Measurements from ENCODE around the gene XYLT1. TPM values are rescaled to one million over a fixed set of nuclear protein-coding genes. Genes with fewer than 3 reads are reported as not detected.

Gene XYLT1
- polyA plus RNA-seq, 1 of the 3 experiments (the other 2 are of a cell fraction) = 17.6 TPM

GRCh38 chr16:17407321-17407720 is 63.4 kb downstream of the XYLT1 start:
- TF ChIP-seq ZBTB33 (IDR thresholded peaks at IDR 0.05; ENCODE audit: borderline replicate concordance, low read depth) (no peak), RAD21 (IDR thresholded peaks at IDR 0.05; ENCODE audit: low read length) (no peak), FOXJ3 (CRISPR knock-in tag; IDR thresholded peaks at IDR 0.05) (no peak), RFX5 (IDR thresholded peaks at IDR 0.05; ENCODE audit: low read length) (no peak), USF2 (IDR thresholded peaks at IDR 0.05; ENCODE audit: borderline replicate concordance, low read depth, low read length) (no peak), NRF1 (IDR thresholded peaks at IDR 0.05; ENCODE audit: low read depth, low read length) (no peak)
- TF ChIP-seq, protein P1, sequence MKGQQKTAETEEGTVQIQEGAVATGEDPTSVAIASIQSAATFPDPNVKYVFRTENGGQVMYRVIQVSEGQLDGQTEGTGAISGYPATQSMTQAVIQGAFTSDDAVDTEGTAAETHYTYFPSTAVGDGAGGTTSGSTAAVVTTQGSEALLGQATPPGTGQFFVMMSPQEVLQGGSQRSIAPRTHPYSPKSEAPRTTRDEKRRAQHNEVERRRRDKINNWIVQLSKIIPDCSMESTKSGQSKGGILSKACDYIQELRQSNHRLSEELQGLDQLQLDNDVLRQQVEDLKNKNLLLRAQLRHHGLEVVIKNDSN (IDR thresholded peaks at IDR 0.05; ENCODE audit: borderline replicate concordance, low read depth) = no peak
- no peak overlapping the region for H2AFZ ChIP-seq (ENCODE audit: low read depth)
- 86% methylated on average over 3 of the region's 3 CpGs for WGBS (ENCODE audit: low lambda C conversion rate)
- CTCF ChIA-PET = interaction anchor here (1.1 kb wide), 1 partner anchor 18 kb away, joined by 6 read pairs; no protein-coding TSS in a partner anchor
- no peaks in the 10 kb centered on the region for H3K27me3 ChIP-seq (ENCODE audit: insufficient read depth)
- H4K20me1 ChIP-seq (ENCODE audit: insufficient read depth) = peaks cover 99% of the 10 kb centered on the region
- no peak overlapping the region for H3K9ac ChIP-seq
- no peak overlapping the region for H3K4me2 ChIP-seq
- H3K4me3 ChIP-seq (ENCODE audit: low read depth in 2 of 2, low read length in 1 of 2) = no peak overlapping the region
- H3K9me3 ChIP-seq = no peaks in the 10 kb centered on the region
- H3K79me2 ChIP-seq (ENCODE audit: insufficient read depth) = peaks cover 99% of the 10 kb centered on the region
- POLR2A ChIA-PET = no interaction called here
- H3K36me3 ChIP-seq (replicated peaks in 1 of 2; ENCODE audit: control insufficient read depth in 1 of 2, insufficient read depth in 2 of 2, low read length in 1 of 2) = peaks cover 0 to 3% of the 10 kb centered on the region in 2 experiments
- peak overlapping the region in 1 of 2 experiments; percentile 73; a peak in 1 of 4 replicates for H3K27ac ChIP-seq (ENCODE audit: low read depth in 2 of 2, low read length in 1 of 2)
- peaks cover 45% of the 10 kb centered on the region for H3F3A ChIP-seq (replicated peaks; ENCODE audit: insufficient read depth)
- peaks cover 4 to 21% of the 10 kb centered on the region in 2 experiments; a peak in 2 of 4 replicates for H3K4me1 ChIP-seq (ENCODE audit: control insufficient read depth in 1 of 2, insufficient read depth in 2 of 2, low read depth in 1 of 2, low read length in 1 of 2)
- no peak for DNase-seq
- no peaks in the 10 kb centered on the region for H3K9me2 ChIP-seq

GRCh38 chr16:17404941-17405689 is 65.6 kb downstream of the XYLT1 start:
- CTCF ChIA-PET = no interaction called here
- no peak for TF ChIP-seq JUND (IDR thresholded peaks at IDR 0.05)
- no peak for TF ChIP-seq ELF1 (IDR thresholded peaks at IDR 0.05)
- peak; percentile 28 for TF ChIP-seq TCF12 (IDR thresholded peaks at IDR 0.05)
- no peak for TF ChIP-seq TAF1 (IDR thresholded peaks at IDR 0.05; ENCODE audit: borderline replicate concordance, low read depth, low read length)
- no peak for TF ChIP-seq RXRA (IDR thresholded peaks at IDR 0.05; ENCODE audit: borderline replicate concordance, low read depth)
- TF ChIP-seq POLR2AphosphoS5 (IDR thresholded peaks at IDR 0.05; ENCODE audit: low read depth, low read length) = no peak
- TF ChIP-seq PBX3 (IDR thresholded peaks at IDR 0.05) = peak; percentile 14; the same call in 1 of the 2 replicates
- H3F3A ChIP-seq (replicated peaks; ENCODE audit: insufficient read depth) = peaks cover 48% of the 10 kb centered on the region
- WGBS (ENCODE audit: low lambda C conversion rate) = 70% methylated on average over 24 of the region's 24 CpGs
- no peak overlapping the region for H3K4me3 ChIP-seq (ENCODE audit: low read depth in 2 of 2, low read length in 1 of 2)
- no peak overlapping the region for H3K9ac ChIP-seq
- H3K27ac ChIP-seq (ENCODE audit: low read depth in 2 of 2, low read length in 1 of 2) = peak overlapping the region; percentile 23 to 73; a peak in 3 of 4 replicates
- H3K9me2 ChIP-seq = no peaks in the 10 kb centered on the region
- H3K4me1 ChIP-seq (ENCODE audit: control insufficient read depth in 1 of 2, insufficient read depth in 2 of 2, low read depth in 1 of 2, low read length in 1 of 2) = peaks cover 4 to 21% of the 10 kb centered on the region in 2 experiments; a peak in 2 of 4 replicates
- no peaks in the 10 kb centered on the region for H3K27me3 ChIP-seq (ENCODE audit: insufficient read depth)
- POLR2A ChIA-PET = no interaction called here
- no peak overlapping the region for H2AFZ ChIP-seq (ENCODE audit: low read depth)
- peak; percentile 21 for DNase-seq
- peaks cover 99% of the 10 kb centered on the region for H3K79me2 ChIP-seq (ENCODE audit: insufficient read depth)
- peaks cover 99% of the 10 kb centered on the region for H4K20me1 ChIP-seq (ENCODE audit: insufficient read depth)
- 0 out of 2 replicates have a peak overlapping the region, but pooled peaks have one; percentile 1 for H3K4me2 ChIP-seq
- H3K9me3 ChIP-seq = no peaks in the 10 kb centered on the region
- peaks cover 0 to 16% of the 10 kb centered on the region in 2 experiments for H3K36me3 ChIP-seq (replicated peaks in 1 of 2; ENCODE audit: control insufficient read depth in 1 of 2, insufficient read depth in 2 of 2, low read length in 1 of 2)

Measured in SK-N-SH (cell line).